ENCODE measurements around the gene STXBP2.
A peak's percentile ranks its signal among the peaks of the same experiment; 100 is the strongest.

The STXBP2 gene

GRCh38 chr19:7654401-7654800, 17.5 kb downstream of the STXBP2 start:
- H3K9me3 ChIP-seq (ENCODE audit: control insufficient read depth, insufficient read depth, low read depth, low read length): no peaks in the 10 kb centered on the region
- CTCF ChIA-PET: interaction anchor here (0.7 to 2.6 kb wide), 3 partner anchors 86 to 198 kb away, joined by 3 to 8 read pairs (median 4); no protein-coding TSS in a partner anchor
- H3K4me3 ChIP-seq (ENCODE audit: low read depth, low read length): no peak overlapping the region
- H3K36me3 ChIP-seq (ENCODE audit: control insufficient read depth in 2 of 2, insufficient read depth in 1 of 2, low read length in 2 of 2): no peaks in the 10 kb centered on the region
- no peaks in the 10 kb centered on the region for H3K4me1 ChIP-seq (ENCODE audit: control insufficient read depth, insufficient read depth, low read length)
- H3K27ac ChIP-seq (ENCODE audit: extremely low read depth, low read depth, low read length): no peak overlapping the region
- POLR2A ChIA-PET: no interaction called here
- peak; percentile 40; the same call in 1 of the 2 replicates for TF ChIP-seq OSR2 (tag by site-specific recombination; IDR thresholded peaks at IDR 0.05)
- no peak for TF ChIP-seq ZBTB48 (tag by site-specific recombination; IDR thresholded peaks at IDR 0.05)

- no peaks in the 10 kb centered on the region for H3K4me1 ChIP-seq (ENCODE audit: control insufficient read depth, insufficient read depth, low read length)
- no peaks in the 10 kb centered on the region for H3K9me3 ChIP-seq (ENCODE audit: control insufficient read depth, insufficient read depth, low read depth, low read length)
- ChIA-PET POLR2A (no interaction called here), CTCF (interaction anchor here (0.6 kb wide), 1 partner anchor 696 kb away, joined by 6 read pairs; no protein-coding TSS in a partner anchor)
- no peak overlapping the region for H3K27ac ChIP-seq (ENCODE audit: extremely low read depth, low read depth, low read length)
- H3K4me3 ChIP-seq (ENCODE audit: low read depth, low read length): no peak overlapping the region
- TF ChIP-seq OSR2 (tag by site-specific recombination; IDR thresholded peaks at IDR 0.05) (no peak), ZNF354C (tag by site-specific recombination; IDR thresholded peaks at IDR 0.05; ENCODE audit: borderline replicate concordance, low read depth) (no peak), ZSCAN30 (tag by site-specific recombination; IDR thresholded peaks at IDR 0.05) (no peak), REPIN1 (tag by site-specific recombination; IDR thresholded peaks at IDR 0.05; ENCODE audit: low read depth) (no peak), ZNF501 (tag by site-specific recombination; IDR thresholded peaks at IDR 0.05) (no peak), ZFP41 (tag by site-specific recombination; IDR thresholded peaks at IDR 0.05; ENCODE audit: borderline replicate concordance) (no peak)
- TF ChIP-seq, protein P1, sequence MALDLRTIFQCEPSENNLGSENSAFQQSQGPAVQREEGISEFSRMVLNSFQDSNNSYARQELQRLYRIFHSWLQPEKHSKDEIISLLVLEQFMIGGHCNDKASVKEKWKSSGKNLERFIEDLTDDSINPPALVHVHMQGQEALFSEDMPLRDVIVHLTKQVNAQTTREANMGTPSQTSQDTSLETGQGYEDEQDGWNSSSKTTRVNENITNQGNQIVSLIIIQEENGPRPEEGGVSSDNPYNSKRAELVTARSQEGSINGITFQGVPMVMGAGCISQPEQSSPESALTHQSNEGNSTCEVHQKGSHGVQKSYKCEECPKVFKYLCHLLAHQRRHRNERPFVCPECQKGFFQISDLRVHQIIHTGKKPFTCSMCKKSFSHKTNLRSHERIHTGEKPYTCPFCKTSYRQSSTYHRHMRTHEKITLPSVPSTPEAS (tag by site-specific recombination; IDR thresholded peaks at IDR 0.05): no peak
- H3K36me3 ChIP-seq (ENCODE audit: control insufficient read depth in 2 of 2, insufficient read depth in 1 of 2, low read length in 2 of 2): no peaks in the 10 kb centered on the region
Measured at GRCh38 chr19:7655581-7655980, 18.7 kb downstream of the STXBP2 start.

DNA sequence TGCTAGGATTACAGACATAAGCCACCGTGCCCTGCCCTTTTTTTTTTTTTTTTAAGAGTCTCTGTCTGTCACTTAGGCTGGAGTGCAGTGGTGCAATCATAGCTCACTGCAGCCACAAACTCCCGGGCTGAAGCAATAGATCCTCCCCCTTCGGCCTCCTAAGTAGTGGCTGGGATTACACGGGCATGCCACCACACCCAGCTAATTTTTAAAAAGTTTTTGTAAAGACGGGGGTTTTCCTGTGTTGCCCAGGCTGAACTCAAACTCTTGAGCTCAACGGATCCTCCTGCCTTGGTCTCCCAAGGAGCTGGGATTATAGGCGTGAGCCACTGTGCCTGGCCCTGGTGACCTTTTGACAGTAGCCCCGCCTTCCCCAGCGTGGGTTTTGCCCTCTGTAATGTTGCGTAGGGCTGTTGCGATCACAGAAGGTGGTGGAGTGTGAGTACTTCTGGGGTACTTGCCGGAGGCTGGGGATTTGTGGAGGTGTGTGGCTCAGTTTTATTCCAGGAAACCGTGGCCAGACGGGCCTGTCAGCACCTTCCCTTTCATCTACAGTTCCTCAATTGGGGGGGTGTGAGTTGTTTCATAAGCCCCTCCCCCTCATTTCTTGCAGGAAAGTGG, 20.3 kb downstream of the STXBP2 start:
- Histone ChIP-seq H3K4me1 (ENCODE audit: control insufficient read depth, insufficient read depth, low read length) (no peaks in the 10 kb centered on the region), H3K36me3 (ENCODE audit: control insufficient read depth in 2 of 2, insufficient read depth in 1 of 2, low read length in 2 of 2) (no peaks in the 10 kb centered on the region), H3K27ac (ENCODE audit: extremely low read depth, low read depth, low read length) (no peak overlapping the region), H3K4me3 (ENCODE audit: low read depth, low read length) (no peak overlapping the region), H3K9me3 (ENCODE audit: control insufficient read depth, insufficient read depth, low read depth, low read length) (no peaks in the 10 kb centered on the region)
- TF ChIP-seq EGR2 (tag by site-specific recombination; IDR thresholded peaks at IDR 0.05; ENCODE audit: low read depth): 0 out of 2 replicates have a peak, but pooled peaks have one; percentile 15
- TF ChIP-seq ZFHX2 (tag by site-specific recombination; conservative IDR thresholded peaks at IDR 0.05): peak; percentile 35; the same call in 1 of the 2 replicates
- no peak for TF ChIP-seq SCRT1 (tag by site-specific recombination; IDR thresholded peaks at IDR 0.05; ENCODE audit: borderline replicate concordance)
- CTCF ChIA-PET: interaction anchor here (0.6 to 1.3 kb wide), 3 partner anchors 89 to 288 kb away, joined by 3 to 6 read pairs (median 3); no protein-coding TSS in a partner anchor
- POLR2A ChIA-PET: no interaction called here

GRCh38 chr19:7658219-7658686, 21.3 kb downstream of the STXBP2 start:
- Histone ChIP-seq H3K9me3 (ENCODE audit: control insufficient read depth, insufficient read depth, low read depth, low read length) (no peaks in the 10 kb centered on the region), H3K27ac (ENCODE audit: extremely low read depth, low read depth, low read length) (no peak overlapping the region), H3K4me1 (ENCODE audit: control insufficient read depth, insufficient read depth, low read length) (no peaks in the 10 kb centered on the region), H3K4me3 (ENCODE audit: low read depth, low read length) (no peak overlapping the region), H3K36me3 (ENCODE audit: control insufficient read depth in 2 of 2, insufficient read depth in 1 of 2, low read length in 2 of 2) (no peaks in the 10 kb centered on the region)
- TF ChIP-seq, protein P2, sequence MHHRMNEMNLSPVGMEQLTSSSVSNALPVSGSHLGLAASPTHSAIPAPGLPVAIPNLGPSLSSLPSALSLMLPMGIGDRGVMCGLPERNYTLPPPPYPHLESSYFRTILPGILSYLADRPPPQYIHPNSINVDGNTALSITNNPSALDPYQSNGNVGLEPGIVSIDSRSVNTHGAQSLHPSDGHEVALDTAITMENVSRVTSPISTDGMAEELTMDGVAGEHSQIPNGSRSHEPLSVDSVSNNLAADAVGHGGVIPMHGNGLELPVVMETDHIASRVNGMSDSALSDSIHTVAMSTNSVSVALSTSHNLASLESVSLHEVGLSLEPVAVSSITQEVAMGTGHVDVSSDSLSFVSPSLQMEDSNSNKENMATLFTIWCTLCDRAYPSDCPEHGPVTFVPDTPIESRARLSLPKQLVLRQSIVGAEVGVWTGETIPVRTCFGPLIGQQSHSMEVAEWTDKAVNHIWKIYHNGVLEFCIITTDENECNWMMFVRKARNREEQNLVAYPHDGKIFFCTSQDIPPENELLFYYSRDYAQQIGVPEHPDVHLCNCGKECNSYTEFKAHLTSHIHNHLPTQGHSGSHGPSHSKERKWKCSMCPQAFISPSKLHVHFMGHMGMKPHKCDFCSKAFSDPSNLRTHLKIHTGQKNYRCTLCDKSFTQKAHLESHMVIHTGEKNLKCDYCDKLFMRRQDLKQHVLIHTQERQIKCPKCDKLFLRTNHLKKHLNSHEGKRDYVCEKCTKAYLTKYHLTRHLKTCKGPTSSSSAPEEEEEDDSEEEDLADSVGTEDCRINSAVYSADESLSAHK (tag by site-specific recombination; IDR thresholded peaks at IDR 0.05): peak; percentile 86
- TF ChIP-seq SCRT2 (tag by site-specific recombination; IDR thresholded peaks at IDR 0.05) (0 out of 2 replicates have a peak, but pooled peaks have one; percentile 39), ZNF791 (tag by site-specific recombination; IDR thresholded peaks at IDR 0.05) (no peak), SP2 (tag by site-specific recombination; IDR thresholded peaks at IDR 0.05) (peak; percentile 41)
- ChIA-PET POLR2A (no interaction called here), CTCF (interaction anchor here (0.6 to 1.3 kb wide), 5 partner anchors 23 to 317 kb away, joined by 3 to 4 read pairs (median 3); partner anchors contain the start of gene TRAPPC5)
